Loucy (cell line): ENCODE results near the gene EDIL3.

Experiments used
- H2AFZ ChIP-seq: fragments of 200-600 bp; sonication (generic); 2 replicates; pipeline ENCODE4 v1.6.0; 2016; ENCODE audit warnings: antibody characterized with exemption, mild to moderate bottlenecking, low read length, moderate library complexity
- H3F3A ChIP-seq: fragments of 200-600 bp; 2 replicates; pipeline ENCODE4 v1.6.0; 2016; ENCODE audit warnings: antibody characterized with exemption, low read depth, mild to moderate bottlenecking
- H3K27me3 ChIP-seq: fragments of 200-600 bp; sonication (generic); 2 replicates; pipeline ENCODE4 v1.6.1; 2014; ENCODE audit warnings: low read length, mild to moderate bottlenecking; ENCODE audit not compliant: insufficient read depth, poor library complexity, severe bottlenecking
- H3K36me3 ChIP-seq: fragments of 200-600 bp; sonication (generic); 2 replicates; pipeline ENCODE4 v1.6.1; 2016; ENCODE audit warnings: low read length; ENCODE audit not compliant: insufficient read depth
- H3K4me1 ChIP-seq: fragments of 200-600 bp; sonication (generic); 2 replicates; pipeline ENCODE4 v1.5.1; 2014; ENCODE audit warnings: low read length, mild to moderate bottlenecking; ENCODE audit not compliant: insufficient read depth, poor library complexity, severe bottlenecking
- H3K4me2 ChIP-seq: fragments of 200-600 bp; sonication (generic); 2 replicates; pipeline ENCODE4 v1.6.0; 2014; ENCODE audit warnings: antibody characterized with exemption, low read length, low read depth, mild to moderate bottlenecking; ENCODE audit not compliant: poor library complexity, severe bottlenecking
- H3K4me3 ChIP-seq: fragments of 200-600 bp; sonication (generic); 2 replicates; pipeline ENCODE4 v1.5.1; 2014; ENCODE audit warnings: low read length, mild to moderate bottlenecking, mixed read lengths; ENCODE audit not compliant: poor library complexity, severe bottlenecking
- H3K79me2 ChIP-seq: fragments of 200-600 bp; sonication (generic); 2 replicates; pipeline ENCODE4 v1.6.1; 2014; ENCODE audit warnings: low read length; ENCODE audit not compliant: insufficient read depth
- H3K9ac ChIP-seq: fragments of 200-600 bp; sonication (generic); 2 replicates; pipeline ENCODE4 v1.6.0; 2014; ENCODE audit warnings: mild to moderate bottlenecking, low read depth, low read length, moderate library complexity; ENCODE audit not compliant: poor library complexity, severe bottlenecking
- H3K9me2 ChIP-seq: fragments of 200-600 bp; sonication (generic); replicated peaks from 2 replicates; pipeline ENCODE4 v1.6.1; 2016; ENCODE audit warnings: low read depth, low read length, mixed read lengths
- H3K9me3 ChIP-seq: fragments of 200-600 bp; sonication (generic); 2 replicates; pipeline ENCODE4 v1.6.1; 2014; ENCODE audit warnings: mild to moderate bottlenecking, antibody characterized with exemption, low read length, low read depth; ENCODE audit not compliant: insufficient read depth
- H4K20me1 ChIP-seq: fragments of 200-600 bp; sonication (generic); 2 replicates; pipeline ENCODE4 v1.6.0; 2014; ENCODE audit warnings: antibody characterized with exemption, low read length, mild to moderate bottlenecking; ENCODE audit not compliant: insufficient read depth, poor library complexity, severe bottlenecking
- CTCF ChIP-seq: fragments of 200-600 bp; sonication (generic); conservative IDR thresholded peaks from 2 replicates; pipeline ENCODE4 v1.5.1; 2014; ENCODE audit warnings: mild to moderate bottlenecking, antibody characterized with exemption, low read length
- EZH2phosphoT487 ChIP-seq: fragments of 200-600 bp; IDR thresholded peaks from 2 replicates; pipeline ENCODE4 v1.6.1; 2018; ENCODE audit warnings: antibody characterized with exemption, mild to moderate bottlenecking, moderate library complexity, borderline replicate concordance

EDIL3 gene

GRCh38 chr5:84374568-84374967 is 10.1 kb downstream of the EDIL3 start:
- H3K27me3 ChIP-seq, result no peaks in the 10 kb centered on the region

GRCh38 chr5:84373506-84373905 is 11.2 kb downstream of the EDIL3 start:
- Histone ChIP-seq H3F3A (no peaks in the 10 kb centered on the region), H3K4me2 (no peak overlapping the region), H3K79me2 (no peaks in the 10 kb centered on the region), H3K27me3 (no peaks in the 10 kb centered on the region), H4K20me1 (no peaks in the 10 kb centered on the region), H3K4me1 (no peaks in the 10 kb centered on the region), H3K9ac (no peak overlapping the region), H3K9me2 (no peaks in the 10 kb centered on the region), H3K9me3 (no peaks in the 10 kb centered on the region), H3K36me3 (no peaks in the 10 kb centered on the region), H3K4me3 (no peak overlapping the region), H2AFZ (no peak overlapping the region)
- TF ChIP-seq CTCF (no peak), EZH2phosphoT487 (no peak)

More at GRCh38 chr5:84374568-84374967, 10.1 kb downstream of the EDIL3 start:
- H4K20me1 ChIP-seq, result no peaks in the 10 kb centered on the region
- no peak overlapping the region for H3K4me3 ChIP-seq
- H3K4me2 ChIP-seq, result no peak overlapping the region
- TF ChIP-seq EZH2phosphoT487 (no peak), CTCF (no peak)
- no peaks in the 10 kb centered on the region for H3K9me2 ChIP-seq
- H3K9me3 ChIP-seq, result no peaks in the 10 kb centered on the region
- H3K4me1 ChIP-seq, result no peaks in the 10 kb centered on the region
- no peaks in the 10 kb centered on the region for H3K36me3 ChIP-seq
- no peaks in the 10 kb centered on the region for H3K79me2 ChIP-seq
- H3K9ac ChIP-seq, result no peak overlapping the region
- H3F3A ChIP-seq, result no peaks in the 10 kb centered on the region
- no peak overlapping the region for H2AFZ ChIP-seq

- no peaks in the 10 kb centered on the region for H3K36me3 ChIP-seq
- no peak overlapping the region for H2AFZ ChIP-seq
- no peaks in the 10 kb centered on the region for H3K9me2 ChIP-seq
- H4K20me1 ChIP-seq, result no peaks in the 10 kb centered on the region
- H3K4me2 ChIP-seq, result no peak overlapping the region
- H3K79me2 ChIP-seq, result no peaks in the 10 kb centered on the region
- no peaks in the 10 kb centered on the region for H3F3A ChIP-seq
- no peaks in the 10 kb centered on the region for H3K27me3 ChIP-seq
- no peak overlapping the region for H3K4me3 ChIP-seq
- no peaks in the 10 kb centered on the region for H3K4me1 ChIP-seq
- TF ChIP-seq EZH2phosphoT487 (no peak), CTCF (no peak)
- H3K9ac ChIP-seq, result no peak overlapping the region
- no peaks in the 10 kb centered on the region for H3K9me3 ChIP-seq
Measured at GRCh38 chr5:84372066-84372695, 12.5 kb downstream of the EDIL3 start.
